DMS53 (cell line): ENCODE data around the gene RASSF8.

ENCODE experiments used
- DNase-seq: peaks from one replicate; lab custom pipeline; 2025; lab: John Stamatoyannopoulos, UW

Gene RASSF8

DNA sequence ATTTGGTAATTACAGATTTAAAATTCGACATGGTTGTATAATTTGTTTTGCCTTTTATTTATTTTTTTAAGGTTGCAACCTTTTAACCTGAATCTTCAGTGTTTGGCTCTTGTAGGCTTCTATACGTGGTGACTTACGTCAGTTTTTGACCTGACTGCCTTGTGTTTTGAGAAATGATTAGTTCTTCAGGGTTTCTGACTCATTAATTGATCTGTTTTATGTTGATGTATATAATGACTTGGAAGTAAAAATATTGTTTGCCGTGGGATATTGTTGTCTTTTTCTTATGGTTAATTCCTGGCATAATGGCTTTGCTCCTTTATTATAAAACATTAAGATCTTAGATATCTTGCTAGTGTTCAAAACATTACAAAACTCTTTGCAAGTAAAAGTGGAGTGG, 2.5 kb downstream of the RASSF8 start:
- no peak for DNase-seq

DNA sequence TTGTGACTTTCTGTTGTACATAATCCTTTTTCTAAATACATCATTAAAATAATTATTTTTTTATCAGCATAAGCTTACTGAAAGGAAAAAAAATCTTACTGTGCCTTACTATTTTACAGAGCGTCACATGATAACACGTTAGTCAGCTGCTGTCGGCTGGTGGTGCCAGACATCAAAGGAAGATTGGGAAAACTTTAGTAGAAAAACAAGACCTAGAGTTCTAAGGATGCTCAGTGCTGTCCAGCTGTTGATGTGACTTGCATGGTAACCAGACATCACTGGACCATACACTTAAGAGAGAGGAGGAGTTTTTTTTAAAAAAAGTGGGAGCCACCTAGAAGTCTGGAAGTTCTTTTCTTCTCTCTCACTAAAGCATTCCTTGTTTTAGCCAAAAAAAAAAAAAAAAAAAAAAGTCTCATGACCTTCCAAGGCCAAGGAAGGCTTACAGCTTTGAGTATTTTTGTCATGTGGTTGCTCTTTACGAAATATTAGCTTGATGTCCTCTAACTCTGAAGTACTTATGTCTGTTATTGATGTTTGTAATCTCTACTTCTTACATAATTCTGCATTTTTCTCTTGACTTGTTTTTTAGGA, 4.5 kb downstream of the RASSF8 start:
- DNase-seq = no peak

DNA sequence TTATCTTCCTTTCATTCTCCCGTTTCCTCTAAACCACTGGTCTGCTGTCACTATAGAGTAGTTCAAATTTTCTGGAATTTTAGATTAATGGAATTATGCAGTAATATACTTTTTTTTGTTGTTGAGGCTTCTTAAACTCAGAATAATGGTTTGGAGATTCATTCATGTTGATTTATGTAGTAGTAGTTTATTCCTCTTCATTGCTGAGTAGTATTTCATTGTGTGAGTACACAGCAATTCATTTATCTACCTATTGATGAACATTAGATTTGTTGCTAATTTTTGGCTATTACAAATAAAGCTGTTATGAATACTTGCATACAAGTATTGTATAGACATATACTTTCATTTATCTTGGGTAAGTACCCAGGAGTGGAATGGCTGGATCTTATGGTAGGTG, 7.2 kb downstream of the RASSF8 start:
- DNase-seq = no peak

DNA sequence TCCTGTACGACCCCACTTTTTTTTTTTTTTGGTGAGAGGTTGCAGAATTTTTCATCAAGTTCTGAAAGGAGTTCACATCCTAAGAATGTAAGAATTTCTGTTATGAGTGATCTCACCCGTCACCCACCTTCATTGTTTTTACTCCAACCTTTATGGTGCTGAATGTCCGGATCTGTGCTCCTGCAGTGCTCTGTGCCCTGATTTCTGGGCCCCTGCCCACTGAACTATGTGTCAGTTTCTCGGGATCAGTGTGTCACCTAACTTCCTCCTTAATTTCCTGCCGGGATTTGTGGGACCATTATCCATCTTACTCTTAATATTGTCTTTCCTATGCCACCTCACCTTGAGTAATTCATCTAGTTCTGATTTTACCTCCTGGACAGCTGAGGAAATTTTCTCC, 11.6 kb downstream of the RASSF8 start:
- DNase-seq = no peak

DNA sequence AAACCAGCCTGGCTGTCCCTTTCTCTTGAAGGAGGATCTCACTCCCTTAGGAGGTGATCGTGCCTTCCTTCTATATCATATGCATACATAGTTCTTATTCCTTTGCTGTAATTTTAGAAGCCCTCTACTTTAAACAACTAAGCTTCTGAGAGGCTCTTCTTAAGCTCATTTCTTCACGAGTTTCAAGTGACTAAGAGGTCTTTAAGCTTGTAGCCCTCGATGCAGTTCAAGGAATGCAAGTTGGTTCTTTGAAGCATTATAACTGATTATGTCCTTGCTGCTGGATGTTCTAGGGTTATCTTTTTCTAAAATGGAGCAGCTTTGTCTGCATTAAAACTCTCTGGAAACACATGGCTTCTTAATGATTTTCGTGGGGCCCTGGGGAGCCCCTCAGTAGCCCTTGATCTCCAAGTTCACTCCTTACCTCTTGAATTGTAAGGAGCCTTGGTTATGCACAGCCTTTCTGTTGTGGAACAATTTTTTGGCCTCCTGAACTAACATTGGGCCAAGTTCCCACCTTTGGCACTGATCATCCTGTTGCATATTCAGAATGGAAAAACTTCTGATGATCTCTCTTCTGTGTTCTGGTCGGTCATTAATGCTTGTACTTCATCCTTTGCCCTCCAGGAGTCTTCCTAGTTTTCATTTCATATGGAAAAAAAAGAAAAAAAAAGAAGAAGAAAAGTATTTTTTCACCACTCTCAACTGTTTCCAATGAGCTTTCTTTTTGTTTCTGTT, 12.6 kb downstream of the RASSF8 start:
- no peak for DNase-seq

GRCh38 chr12:25971654-25972041, 13.2 kb downstream of the RASSF8 start:
- no peak for DNase-seq

DNA sequence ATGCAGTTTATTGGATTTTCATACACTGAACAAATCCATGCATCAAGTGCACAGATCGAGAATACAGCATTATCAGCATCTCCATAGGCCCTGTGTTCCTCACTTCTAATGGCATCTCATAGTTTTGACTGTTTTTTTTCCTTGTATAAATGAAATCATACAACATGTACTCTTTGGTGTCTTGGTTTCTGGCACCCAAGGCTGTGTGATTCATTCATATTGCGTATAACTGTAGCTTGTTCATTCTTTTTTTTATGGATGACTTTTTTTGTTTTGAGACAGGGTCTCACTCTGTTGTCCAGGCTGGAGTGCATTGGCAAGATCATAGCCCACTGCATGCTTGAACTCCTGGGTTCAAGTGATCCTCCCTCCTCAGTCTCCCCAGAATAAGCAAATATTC, 14.3 kb downstream of the RASSF8 start:
- DNase-seq = no peak

GRCh38 chr12:25975179-25975578, 16.7 kb downstream of the RASSF8 start:
- no peak for DNase-seq

GRCh38 chr12:25975682-25976081, 17.2 kb downstream of the RASSF8 start:
- DNase-seq = no peak

- no peak for DNase-seq
Observed at GRCh38 chr12:25976289-25976688, 17.8 kb downstream of the RASSF8 start.

DNA sequence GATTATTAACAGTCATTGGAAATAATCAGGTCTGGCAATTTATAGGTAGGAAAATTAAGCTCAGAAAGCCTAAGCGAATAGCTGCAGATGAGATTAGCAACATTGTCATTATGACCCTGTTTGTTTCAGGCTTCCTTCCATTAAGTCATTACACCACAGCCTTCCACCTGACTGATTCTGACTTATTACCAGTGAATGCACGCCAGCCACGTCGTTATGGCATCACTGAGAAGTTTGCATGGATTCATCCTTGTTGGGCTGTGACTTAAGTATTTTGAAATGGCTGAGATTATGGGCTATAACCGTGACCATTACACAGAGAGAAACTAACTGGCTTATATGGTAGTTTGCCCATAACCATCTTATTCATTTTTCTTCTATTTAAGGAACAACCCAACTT, 18.6 kb downstream of the RASSF8 start:
- DNase-seq = no peak

- no peak for DNase-seq
Observed at GRCh38 chr12:25979059-25979458, 20.6 kb downstream of the RASSF8 start.

GRCh38 chr12:25979563-25979962, 21.1 kb downstream of the RASSF8 start:
- no peak for DNase-seq

GRCh38 chr12:25980035-25980434, 21.6 kb downstream of the RASSF8 start:
- DNase-seq = no peak

DNA sequence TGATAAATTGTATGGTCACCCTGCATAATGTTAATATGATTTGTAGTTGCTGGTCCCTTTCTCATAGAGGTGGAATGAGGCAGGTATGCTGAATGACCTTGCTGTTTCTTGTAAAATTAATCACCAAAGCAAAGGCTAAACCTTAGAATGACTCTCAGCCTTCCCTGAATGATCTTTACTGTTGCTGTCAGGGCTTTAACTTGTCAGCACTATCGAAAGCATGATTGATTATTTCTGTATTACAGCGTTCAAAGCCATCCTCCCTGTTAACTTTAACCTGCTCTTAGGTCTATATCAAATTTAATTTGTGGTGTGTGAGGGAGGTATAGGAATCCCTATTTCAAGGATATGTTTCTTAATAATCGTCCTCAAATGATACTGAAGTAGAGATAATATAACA, 23.1 kb downstream of the RASSF8 start:
- no peak for DNase-seq

DNA sequence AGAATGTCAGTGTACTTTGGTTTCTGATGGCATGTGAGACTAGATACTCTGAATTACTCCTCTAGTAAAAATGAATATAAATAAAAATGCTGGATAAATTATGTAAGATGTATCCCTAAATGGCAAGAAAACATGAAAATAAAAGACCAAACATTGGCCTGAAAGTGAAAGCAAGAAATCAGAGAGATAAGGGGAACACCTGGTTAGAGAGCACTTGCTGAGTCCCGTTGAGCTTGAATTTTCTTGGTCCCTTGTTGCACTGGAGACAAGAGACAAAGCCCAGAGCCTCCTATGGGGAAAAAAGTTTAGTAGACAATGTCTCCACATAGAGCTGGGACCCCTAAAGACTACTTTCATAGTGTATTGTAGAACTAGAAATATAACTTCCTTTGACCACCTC, 23.9 kb downstream of the RASSF8 start:
- DNase-seq = no peak

- no peak for DNase-seq
Observed at GRCh38 chr12:25983625-25984024, 25.1 kb downstream of the RASSF8 start.

GRCh38 chr12:25984759-25985158, 26.3 kb downstream of the RASSF8 start:
- no peak for DNase-seq

DNA sequence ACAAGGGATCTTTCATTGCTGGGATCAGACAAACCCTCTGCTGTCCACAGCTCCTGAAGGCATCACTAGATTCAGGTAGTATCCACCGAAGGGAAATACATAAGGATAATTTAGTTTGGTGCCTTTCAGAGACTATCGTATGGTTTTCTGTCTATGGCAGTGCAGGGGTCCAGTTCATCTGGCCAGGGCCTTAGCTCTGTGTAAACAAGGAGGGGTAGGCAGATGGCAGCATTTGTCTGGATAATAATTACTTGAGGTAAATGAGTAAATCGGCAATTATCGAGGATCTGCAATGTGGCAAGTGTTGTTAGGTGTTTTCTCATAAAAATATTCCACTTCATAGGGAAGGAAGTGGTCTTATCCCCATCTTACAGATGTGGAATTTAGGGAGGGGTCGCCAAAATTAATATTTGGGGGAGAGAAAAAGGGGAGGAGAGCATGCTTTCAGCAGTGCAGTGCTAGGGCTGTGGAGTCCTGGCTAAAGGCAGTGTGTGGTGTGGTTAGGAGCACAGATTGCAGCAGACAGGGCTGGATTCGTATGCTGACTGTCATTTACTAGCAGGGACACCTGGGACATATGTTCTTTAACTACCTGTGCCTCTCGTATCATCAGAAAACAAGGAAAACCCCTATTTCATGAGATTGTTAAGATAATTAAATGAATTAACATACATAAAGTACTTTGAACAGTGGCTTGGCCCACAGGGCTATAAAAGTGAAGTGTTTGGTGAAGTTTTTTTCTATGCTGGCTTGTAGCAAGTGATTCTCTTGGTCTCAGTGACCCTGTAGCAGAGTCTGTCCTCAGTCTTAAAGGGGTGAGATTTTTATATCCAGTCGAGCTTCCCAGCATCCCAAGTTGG, 27.1 kb downstream of the RASSF8 start:
- no peak for DNase-seq

- DNase-seq = no peak
Observed at GRCh38 chr12:25986180-25986579, 27.7 kb downstream of the RASSF8 start.

- no peak for DNase-seq
Observed at GRCh38 chr12:25988505-25988904, 30.0 kb downstream of the RASSF8 start.

- no peak for DNase-seq
Observed at GRCh38 chr12:25990495-25990894, 32.0 kb downstream of the RASSF8 start.
